Natural killer cell (primary cell): Measurements from ENCODE around the gene TBCE. TPM values are rescaled to one million over a fixed set of nuclear protein-coding genes. Genes with fewer than 3 reads are reported as not detected.
"Not testable (repeated sequence)": the region's sequence is repeated elsewhere in the genome, so short reads cannot be mapped to it uniquely, and the experiment has no call there.

Source experiments
- ATAC-seq, 3 donors: fragments of 150-1000 bp in 2 of 3; fragments of 200-7000 bp in 1 of 3; cut with Tn5 transposase; 1 replicate in 1 of 3; 2 replicates in 2 of 3; pipeline ENCODE4 v1.10.0; 2021; ENCODE audit warnings: mild to moderate bottlenecking in 2 of 3, moderate library complexity in 2 of 3
- DNase-seq, 2 donors: peaks; one replicate each; pipeline versions ENCODE4 v3.0.0 to v3.0.0-alpha.2; 2013 to 2021; ENCODE audit warnings: mixed read lengths in 1 of 2
- H3K27ac ChIP-seq: one replicate; pipeline ENCODE4 v1.5.1; 2013; ENCODE audit warnings: mild to moderate bottlenecking, low read length
- H3K27me3 ChIP-seq: one replicate; pipeline ENCODE4 v1.6.1; 2013; ENCODE audit warnings: low read length; ENCODE audit not compliant: control insufficient read depth, insufficient read depth
- H3K36me3 ChIP-seq: one replicate; pipeline ENCODE4 v1.6.1; 2013; ENCODE audit warnings: low read length; ENCODE audit not compliant: control insufficient read depth, insufficient read depth
- H3K4me1 ChIP-seq: one replicate; pipeline ENCODE4 v1.6.1; 2013; ENCODE audit warnings: low read length; ENCODE audit not compliant: control insufficient read depth, insufficient read depth
- H3K4me3 ChIP-seq: one replicate; pipeline ENCODE4 v1.5.1; 2013; ENCODE audit warnings: low read length
- H3K9me3 ChIP-seq: one replicate; pipeline ENCODE4 v1.6.1; 2013; ENCODE audit warnings: low read length; ENCODE audit not compliant: control insufficient read depth, insufficient read depth
- H3K27ac Mint-ChIP-seq, 2 donors: one replicate each; pipeline ENCODE4 v1.8.0; 2022; ENCODE audit warnings: mild to moderate bottlenecking in 2 of 2, mixed read lengths in 2 of 2, moderate library complexity in 1 of 2
- H3K27me3 Mint-ChIP-seq, 2 donors: one replicate each; pipeline ENCODE4 v1.8.0; 2022; ENCODE audit warnings: low read depth in 2 of 2, mixed read lengths in 2 of 2
- H3K36me3 Mint-ChIP-seq: one replicate; pipeline ENCODE4 v1.8.0; 2022; ENCODE audit warnings: mixed read lengths
- H3K4me1 Mint-ChIP-seq, 2 donors: one replicate each; pipeline ENCODE4 v1.8.0; 2022; ENCODE audit warnings: mixed read lengths in 2 of 2
- H3K4me3 Mint-ChIP-seq: one replicate; pipeline ENCODE4 v1.8.0; 2022; ENCODE audit warnings: mild to moderate bottlenecking, moderate library complexity, mixed read lengths
- H3K9me3 Mint-ChIP-seq, 2 donors: one replicate each; pipeline ENCODE4 v1.8.0; 2022; ENCODE audit warnings: mixed read lengths in 2 of 2
- WGBS: methylation state at CpG from one replicate; pipeline ENCODE4 v1.1.7; 2013; ENCODE audit warnings: missing lambda C conversion rate; ENCODE audit not compliant: insufficient coverage; 5-methylcytosine and 5-hydroxymethylcytosine counted together
- intact Hi-C: fragments of 100-400 bp; cut with micrococcal nuclease; formaldehyde crosslinking; loops from one replicate; pipeline ENCODE4 v1.14.2; 2022
- total RNA-seq, 4 donors: library from RNA; stranded (reverse); fragments of 120-200 nt in 1 of 4; gene quantifications; one replicate each; pipeline versions ENCODE4 v1.2.3 to v1.2.4, GENCODE V29; 2013 to 2022
- TF ChIP-seq, protein P1 (sequence below): fragments of 200-600 bp; IDR thresholded peaks from one replicate; pipeline ENCODE4 v1.8.0; 2022; ENCODE audit warnings: antibody characterized with exemption

TBCE gene
- total RNA-seq, 3 donors from 2014 or later (not counting 1 experiment from before 2014, with no cell fraction given), result 24.1 to 25.2 (median 25.0) TPM

- Mint-ChIP-seq H3K27ac (no peak overlapping the region), H3K9me3 (no peaks in the 10 kb centered on the region), H3K4me1 (peaks cover 9 to 13% of the 10 kb centered on the region in 2 donors), H3K4me3 (no peak overlapping the region), H3K36me3 (no peaks in the 10 kb centered on the region), H3K27me3 (no peaks in the 10 kb centered on the region)
- Histone ChIP-seq H3K27ac (no peak overlapping the region), H3K4me1 (no peaks in the 10 kb centered on the region), H3K27me3 (no peaks in the 10 kb centered on the region), H3K4me3 (no peak overlapping the region), H3K36me3 (no peaks in the 10 kb centered on the region), H3K9me3 (no peaks in the 10 kb centered on the region)
- ATAC-seq, result no peak
- intact Hi-C loops, result no loop called here
- TF ChIP-seq, protein P1, sequence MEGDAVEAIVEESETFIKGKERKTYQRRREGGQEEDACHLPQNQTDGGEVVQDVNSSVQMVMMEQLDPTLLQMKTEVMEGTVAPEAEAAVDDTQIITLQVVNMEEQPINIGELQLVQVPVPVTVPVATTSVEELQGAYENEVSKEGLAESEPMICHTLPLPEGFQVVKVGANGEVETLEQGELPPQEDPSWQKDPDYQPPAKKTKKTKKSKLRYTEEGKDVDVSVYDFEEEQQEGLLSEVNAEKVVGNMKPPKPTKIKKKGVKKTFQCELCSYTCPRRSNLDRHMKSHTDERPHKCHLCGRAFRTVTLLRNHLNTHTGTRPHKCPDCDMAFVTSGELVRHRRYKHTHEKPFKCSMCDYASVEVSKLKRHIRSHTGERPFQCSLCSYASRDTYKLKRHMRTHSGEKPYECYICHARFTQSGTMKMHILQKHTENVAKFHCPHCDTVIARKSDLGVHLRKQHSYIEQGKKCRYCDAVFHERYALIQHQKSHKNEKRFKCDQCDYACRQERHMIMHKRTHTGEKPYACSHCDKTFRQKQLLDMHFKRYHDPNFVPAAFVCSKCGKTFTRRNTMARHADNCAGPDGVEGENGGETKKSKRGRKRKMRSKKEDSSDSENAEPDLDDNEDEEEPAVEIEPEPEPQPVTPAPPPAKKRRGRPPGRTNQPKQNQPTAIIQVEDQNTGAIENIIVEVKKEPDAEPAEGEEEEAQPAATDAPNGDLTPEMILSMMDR, result no peak
- 93% methylated on average over 4 of the region's 5 CpGs for WGBS
- no peak for DNase-seq
Observed at GRCh38 chr1:235460770-235461169, 93.5 kb downstream of the TBCE start.

GRCh38 chr1:235461954-235462353 lies 94.7 kb downstream of the TBCE start:
- Histone ChIP-seq H3K27me3 (no peaks in the 10 kb centered on the region), H3K36me3 (no peaks in the 10 kb centered on the region), H3K4me1 (no peaks in the 10 kb centered on the region), H3K9me3 (no peaks in the 10 kb centered on the region), H3K27ac (no peak overlapping the region), H3K4me3 (no peak overlapping the region)
- DNase-seq (no peak), ATAC-seq (peak; percentile 59 to 72 (median 64))
- no peaks in the 10 kb centered on the region for H3K36me3 Mint-ChIP-seq
- H3K9me3 Mint-ChIP-seq, result no peaks in the 10 kb centered on the region
- intact Hi-C loops, result no loop called here
- H3K4me1 Mint-ChIP-seq, result peaks cover 9 to 13% of the 10 kb centered on the region in 2 donors
- no CpG with 5 or more reads among the region's 1 CpG for WGBS
- no peaks in the 10 kb centered on the region for H3K27me3 Mint-ChIP-seq
- H3K27ac Mint-ChIP-seq, result peak overlapping the region; percentile 37 to 59
- peak overlapping the region; percentile 49 for H3K4me3 Mint-ChIP-seq
- TF ChIP-seq, protein P1, result no peak

DNA sequence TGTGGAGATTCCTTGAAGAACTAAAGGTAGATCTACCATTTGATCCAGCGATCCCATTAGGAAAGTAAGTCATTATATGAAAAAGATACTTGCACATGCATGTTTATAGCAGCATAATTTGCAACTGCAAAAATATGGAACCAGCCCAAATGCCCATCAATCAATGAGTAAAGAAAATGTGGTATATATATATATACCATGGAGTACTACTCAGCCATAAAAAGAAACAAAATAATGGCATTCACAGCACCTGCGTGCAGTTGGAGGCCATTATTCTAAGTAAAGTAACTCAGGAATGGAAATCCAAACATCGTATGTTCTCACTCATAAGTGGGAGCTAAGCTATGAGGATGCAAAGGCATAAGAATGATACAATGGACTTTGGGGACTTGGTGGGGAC lies 95.6 kb downstream of the TBCE start:
- ATAC-seq, H3K9me3 ChIP-seq, H3K4me3 ChIP-seq, H3K36me3 Mint-ChIP-seq, H3K27ac Mint-ChIP-seq, H3K27ac ChIP-seq, H3K9me3 Mint-ChIP-seq, H3K27me3 Mint-ChIP-seq, H3K27me3 ChIP-seq, H3K4me1 ChIP-seq, H3K36me3 ChIP-seq, DNase-seq, H3K4me3 Mint-ChIP-seq, intact Hi-C loops: not testable (repeated sequence)
- H3K4me1 Mint-ChIP-seq, result peaks cover 9 to 13% of the 10 kb centered on the region in 2 donors
- 100% methylated on average over 3 of the region's 3 CpGs for WGBS

- no peak overlapping the region for H3K4me3 Mint-ChIP-seq
- no peaks in the 10 kb centered on the region for H3K9me3 Mint-ChIP-seq
- Histone ChIP-seq H3K4me1 (no peaks in the 10 kb centered on the region), H3K27ac (no peak overlapping the region), H3K36me3 (no peaks in the 10 kb centered on the region), H3K27me3 (no peaks in the 10 kb centered on the region), H3K9me3 (no peaks in the 10 kb centered on the region), H3K4me3 (no peak overlapping the region)
- peaks cover 9 to 13% of the 10 kb centered on the region in 2 donors for H3K4me1 Mint-ChIP-seq
- ATAC-seq (no peak), DNase-seq (no peak)
- intact Hi-C loops, result no loop called here
- H3K36me3 Mint-ChIP-seq, result no peaks in the 10 kb centered on the region
- no peak overlapping the region for H3K27ac Mint-ChIP-seq
- TF ChIP-seq, protein P1, result no peak
- no peaks in the 10 kb centered on the region for H3K27me3 Mint-ChIP-seq
- WGBS, result 100% methylated on average over 1 of the region's 3 CpGs
Observed at GRCh38 chr1:235465066-235465465, 97.8 kb downstream of the TBCE start.
